AG08396 (cell line): ENCODE measurements around the gene CERCAM.
A peak's percentile ranks its signal among the peaks of the same experiment; 100 is the strongest.
"Not testable (repeated sequence)": the region's sequence is repeated elsewhere in the genome, so short reads cannot be mapped to it uniquely, and the experiment has no call there.

Experiments used
- DNase-seq: peaks from one replicate; pipeline ENCODE4 v3.0.0; 2012; ENCODE audit warnings: low spot score, mixed read lengths

Gene CERCAM

GRCh38 chr9:128419061-128419925 lies 1.4 kb upstream of the CERCAM start:
- peak; percentile 55 for DNase-seq

GRCh38 chr9:128420060-128420650 lies 502 bp upstream of the CERCAM start:
- DNase-seq = peak; percentile 92

GRCh38 chr9:128421482-128421996 lies 882 bp downstream of the CERCAM start:
- DNase-seq = peak; percentile 60

DNA sequence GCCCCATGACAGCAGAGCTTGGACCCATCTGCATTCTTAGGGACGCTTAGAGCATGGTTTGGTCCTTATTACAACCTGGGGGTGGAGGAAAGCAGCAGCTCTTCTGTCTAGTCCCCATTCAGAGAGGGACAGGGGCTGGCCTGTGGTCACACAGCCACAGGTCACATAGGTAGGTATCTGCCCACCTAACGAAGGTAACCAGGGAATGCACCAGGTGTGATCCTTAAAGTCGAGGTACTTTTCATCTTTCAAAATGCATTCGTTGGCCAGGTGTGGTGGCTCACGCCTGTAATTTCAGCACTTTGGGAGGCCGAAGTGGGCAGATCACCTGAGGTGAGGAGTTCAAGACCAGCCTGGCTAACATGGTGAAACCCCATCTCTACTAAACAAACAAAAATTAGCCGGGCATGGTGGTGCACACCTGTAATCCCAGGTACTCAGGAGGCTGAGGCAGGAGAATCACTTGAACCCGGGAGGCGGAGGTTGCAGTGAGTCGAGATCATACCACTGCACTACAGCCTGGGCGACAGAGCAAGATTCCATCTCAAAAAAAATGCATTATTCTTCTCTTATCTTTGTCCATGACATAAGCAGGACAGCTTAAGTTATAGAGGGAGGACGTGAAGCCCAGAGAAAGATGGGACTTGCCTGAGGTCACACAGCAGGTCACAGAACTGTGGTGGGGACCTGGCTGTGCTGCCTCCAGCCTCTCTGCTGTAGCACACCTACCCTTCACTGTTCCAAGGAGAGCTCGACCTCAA lies 1.5 kb downstream of the CERCAM start:
- DNase-seq = not testable (repeated sequence)

GRCh38 chr9:128422783-128423150 lies 2.1 kb downstream of the CERCAM start:
- DNase-seq = no peak

- not testable (repeated sequence) for DNase-seq
These were observed 2.7 kb downstream of the CERCAM start for GRCh38 chr9:128423356-128423755.

DNA sequence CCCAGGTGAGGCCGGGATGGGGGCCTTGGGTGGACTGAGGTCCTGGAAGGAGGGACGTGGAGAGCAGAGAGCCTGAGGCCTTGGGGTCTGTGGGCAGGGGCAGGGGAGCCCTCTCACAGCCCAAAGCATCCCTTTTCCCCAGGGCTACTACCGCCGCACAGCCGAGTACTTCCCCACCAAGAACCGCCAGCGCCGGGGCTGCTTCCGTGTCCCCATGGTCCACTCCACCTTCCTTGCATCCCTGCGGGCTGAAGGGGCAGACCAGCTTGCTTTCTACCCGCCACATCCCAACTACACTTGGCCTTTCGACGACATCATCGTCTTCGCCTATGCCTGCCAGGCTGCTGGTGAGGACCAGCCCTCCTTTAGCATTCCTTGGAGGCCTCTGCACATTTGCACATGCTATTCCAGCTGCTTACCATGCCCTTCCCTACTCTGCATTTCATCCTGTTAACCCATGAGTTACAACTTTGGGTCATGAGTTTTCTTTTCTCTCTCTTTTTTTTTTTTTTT lies 3.7 kb downstream of the CERCAM start:
- no peak for DNase-seq

GRCh38 chr9:128428644-128429512 lies 8.2 kb downstream of the CERCAM start:
- no peak for DNase-seq

DNA sequence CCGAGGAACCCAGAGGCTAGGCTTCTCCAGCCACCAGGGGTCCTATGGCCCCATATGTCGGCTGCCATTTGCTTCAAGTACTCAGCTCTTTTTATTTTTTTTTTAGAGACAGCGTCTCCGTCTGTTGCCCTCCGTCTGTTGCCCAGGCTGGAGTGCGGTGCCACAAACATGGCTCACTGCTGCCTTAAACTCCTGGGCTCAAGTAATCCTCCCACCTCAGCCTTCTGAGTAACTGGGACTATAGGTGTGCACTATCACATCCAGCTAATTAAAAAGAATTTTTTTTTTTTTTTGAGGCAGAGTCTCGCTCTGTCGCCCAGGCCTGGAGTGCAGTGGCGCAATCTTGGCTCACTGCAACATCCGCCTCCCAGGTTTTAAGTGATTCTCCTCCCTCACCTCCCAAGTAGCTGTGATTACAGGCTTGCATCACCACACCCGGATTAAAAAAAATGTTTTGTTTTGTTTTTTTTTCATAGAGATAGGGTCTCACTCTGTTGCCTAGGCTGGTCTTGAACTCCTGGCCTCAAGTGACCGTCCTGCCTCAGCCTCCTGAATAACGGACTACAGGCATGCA lies 8.9 kb downstream of the CERCAM start:
- no peak for DNase-seq

DNA sequence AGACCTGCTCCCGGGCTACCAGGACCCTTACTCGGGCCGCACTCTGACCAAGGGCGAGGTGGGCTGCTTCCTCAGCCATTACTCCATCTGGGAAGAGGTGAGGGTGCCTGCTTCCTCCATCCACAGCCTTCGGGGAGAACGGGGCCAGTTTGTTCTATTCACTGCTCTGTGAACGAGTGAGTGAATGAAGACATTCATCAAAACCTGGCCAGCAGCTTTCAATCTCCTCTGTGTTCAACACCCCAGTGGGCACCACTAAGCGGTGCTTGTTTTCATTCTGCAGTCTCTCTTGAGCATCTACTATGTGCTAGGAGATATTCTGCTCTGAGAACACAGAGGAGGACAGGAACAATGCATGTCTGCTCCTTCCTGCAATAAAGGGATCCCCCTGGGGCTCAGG lies 10.6 kb downstream of the CERCAM start:
- no peak for DNase-seq

DNA sequence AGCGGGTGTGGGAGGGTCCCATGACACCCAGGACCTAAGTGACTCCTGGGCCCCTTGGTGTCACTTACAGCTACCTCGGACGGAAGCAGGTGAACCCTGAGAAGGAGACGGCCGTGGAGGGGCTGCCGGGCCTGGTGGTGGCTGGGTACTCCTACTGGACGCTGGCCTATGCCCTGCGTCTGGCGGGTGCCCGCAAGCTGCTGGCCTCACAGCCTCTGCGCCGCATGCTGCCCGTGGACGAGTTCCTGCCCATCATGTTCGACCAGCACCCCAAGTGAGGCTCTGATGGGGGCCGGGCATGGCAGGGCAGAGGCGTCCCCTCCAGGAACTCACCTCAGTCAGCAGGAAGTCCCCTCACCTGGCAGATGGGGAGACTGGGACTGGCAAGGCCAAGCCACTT lies 13.7 kb downstream of the CERCAM start:
- DNase-seq = no peak

GRCh38 chr9:128435611-128436010 lies 15.0 kb downstream of the CERCAM start:
- no peak for DNase-seq

GRCh38 chr9:128438343-128439109 lies 17.9 kb downstream of the CERCAM start:
- DNase-seq = peak; percentile 87

DNA sequence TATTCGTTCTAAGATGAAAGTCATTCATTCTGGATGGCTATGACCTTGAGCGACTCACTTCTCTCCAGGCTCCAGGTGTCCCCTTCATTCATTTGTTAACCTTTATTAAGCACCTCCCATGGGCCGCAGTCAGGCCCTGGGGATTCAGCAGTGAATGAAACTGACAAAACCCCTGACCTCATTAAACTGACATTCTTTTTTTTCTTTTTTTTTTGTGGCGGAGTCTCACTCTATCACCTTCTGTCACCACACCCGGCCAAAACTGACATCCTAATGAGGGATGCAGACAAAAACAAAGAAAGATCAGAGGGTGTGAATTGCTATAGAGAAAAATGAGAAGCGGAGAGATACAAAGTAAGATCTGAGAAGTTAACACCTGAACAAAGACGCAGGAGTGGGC lies 18.6 kb downstream of the CERCAM start:
- DNase-seq = no peak

DNA sequence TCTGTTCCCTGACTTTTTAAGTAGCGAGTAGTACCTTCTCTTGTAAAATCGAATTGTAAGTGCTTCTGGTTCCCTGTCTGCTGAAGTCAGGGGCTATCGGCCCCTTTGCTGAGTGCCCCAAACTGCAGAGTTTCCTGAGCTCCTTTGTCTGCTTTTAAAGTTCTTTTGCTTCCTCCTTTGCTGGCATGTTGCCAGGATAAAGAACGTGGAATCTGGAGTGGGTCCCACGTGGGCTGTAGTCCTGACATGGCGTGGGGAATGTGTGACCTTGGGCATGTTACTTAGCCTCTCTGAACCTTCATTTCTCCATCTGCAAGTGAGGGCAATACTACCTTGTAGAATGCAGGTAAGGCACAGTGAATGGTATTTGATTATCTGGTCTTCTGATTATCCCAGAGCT lies 21.5 kb downstream of the CERCAM start:
- no peak for DNase-seq

- not testable (repeated sequence) for DNase-seq
These were observed 25.8 kb downstream of the CERCAM start for GRCh38 chr9:128446505-128446904.

GRCh38 chr9:128448746-128449145 lies 28.1 kb downstream of the CERCAM start:
- DNase-seq = no peak

GRCh38 chr9:128454991-128455390 lies 34.3 kb downstream of the CERCAM start:
- no peak for DNase-seq

- peak; percentile 99 for DNase-seq
These were observed 35.4 kb downstream of the CERCAM start, which contains the start of gene ODF2 for GRCh38 chr9:128455849-128456612. ODF2 (plus strand) TSS chr9:128456006; CDS start chr9:128456092, 86 bp downstream.
